GM23248 (cell line): ENCODE data around the gene CMTM6.

ENCODE experiments used
- EZH2 ChIP-seq: fragments of 200-600 bp; sonication (generic); IDR thresholded peaks from 2 replicates; pipeline ENCODE4 v1.6.1; 2018; ENCODE audit warnings: antibody characterized with exemption, mild to moderate bottlenecking; ENCODE audit not compliant: insufficient read depth, poor library complexity, severe bottlenecking
- EZH2phosphoT487 ChIP-seq: fragments of 200-600 bp; sonication (generic); IDR thresholded peaks from 2 replicates; pipeline ENCODE4 v1.6.1; 2018; ENCODE audit warnings: antibody characterized with exemption, moderate library complexity, mild to moderate bottlenecking, low read depth; ENCODE audit not compliant: insufficient read depth

DNA sequence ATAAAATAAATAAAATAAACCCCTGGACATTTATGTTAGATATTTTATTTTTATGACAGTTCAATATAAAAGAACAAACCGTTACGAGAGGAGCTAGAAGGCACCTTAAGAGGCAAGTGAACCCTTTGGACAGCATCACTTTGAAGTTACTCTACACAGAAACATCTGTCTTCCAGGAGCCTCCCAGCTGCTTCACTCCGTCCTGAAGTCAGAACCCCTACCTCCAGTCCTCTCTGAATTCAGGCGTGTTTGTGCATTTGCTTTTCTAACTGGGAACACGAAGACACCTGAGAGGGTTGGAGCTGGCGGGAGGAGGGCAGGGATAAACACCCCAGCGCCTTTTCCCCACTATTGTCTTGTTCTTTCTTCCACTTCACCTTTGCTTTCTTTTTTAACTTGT, 64.8 kb downstream of the CMTM6 start:
- TF ChIP-seq EZH2: no peak
- no peak for TF ChIP-seq EZH2phosphoT487
